ENCODE data around the gene MB21D2.

- TF ChIP-seq CTCF (conservative IDR thresholded peaks at IDR 0.05; ENCODE audit: low read length), result no peak
- no peak for TF ChIP-seq EZH2phosphoT487 (IDR thresholded peaks at IDR 0.05; ENCODE audit: borderline replicate concordance)
Observed at GRCh38 chr3:192899540-192899982, 18.1 kb downstream of the MB21D2 start.

All from Loucy (cell line).